ENCODE data around the gene PPRC1. TPM values are rescaled to one million over a fixed set of nuclear protein-coding genes. Genes with fewer than 3 reads are reported as not detected.

The PPRC1 gene
- total RNA-seq, 2 donors from 2014 or later, result 17.0 to 36.1 TPM

DNA sequence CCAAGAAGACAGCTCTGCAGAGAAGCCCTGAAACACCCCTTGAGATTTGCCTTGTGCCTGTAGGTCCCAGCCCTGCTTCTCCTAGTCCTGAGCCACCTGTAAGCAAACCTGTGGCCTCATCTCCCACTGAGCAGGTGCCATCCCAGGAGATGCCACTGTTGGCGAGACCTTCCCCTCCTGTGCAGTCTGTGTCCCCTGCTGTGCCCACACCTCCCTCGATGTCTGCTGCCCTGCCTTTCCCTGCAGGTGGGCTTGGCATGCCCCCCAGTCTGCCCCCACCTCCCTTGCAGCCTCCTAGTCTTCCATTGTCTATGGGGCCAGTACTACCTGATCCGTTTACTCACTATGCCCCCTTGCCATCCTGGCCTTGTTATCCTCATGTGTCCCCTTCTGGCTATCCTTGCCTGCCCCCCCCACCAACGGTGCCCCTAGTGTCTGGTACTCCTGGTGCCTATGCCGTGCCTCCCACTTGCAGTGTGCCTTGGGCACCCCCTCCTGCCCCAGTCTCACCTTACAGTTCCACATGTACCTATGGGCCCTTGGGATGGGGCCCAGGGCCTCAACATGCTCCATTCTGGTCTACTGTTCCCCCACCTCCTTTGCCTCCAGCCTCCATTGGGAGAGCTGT is 8.2 kb downstream of the PPRC1 start:
- H3K4me1 ChIP-seq, result no peaks in the 10 kb centered on the region
- intact Hi-C loops (cut with DNase I), result no loop called here
- H3K27me3 ChIP-seq, result no peaks in the 10 kb centered on the region
- H3K36me3 ChIP-seq, result peaks cover 32% of the 10 kb centered on the region
- no peak overlapping the region for H3K9ac ChIP-seq (ENCODE audit: low read depth in 2 of 2, low read length in 2 of 2)
- no peaks in the 10 kb centered on the region for H3K9me3 ChIP-seq
- DNase-seq, result no peak
- H3K4me3 ChIP-seq, result no peak overlapping the region
- no peak overlapping the region for H3K27ac ChIP-seq
- TF ChIP-seq, protein P1, sequence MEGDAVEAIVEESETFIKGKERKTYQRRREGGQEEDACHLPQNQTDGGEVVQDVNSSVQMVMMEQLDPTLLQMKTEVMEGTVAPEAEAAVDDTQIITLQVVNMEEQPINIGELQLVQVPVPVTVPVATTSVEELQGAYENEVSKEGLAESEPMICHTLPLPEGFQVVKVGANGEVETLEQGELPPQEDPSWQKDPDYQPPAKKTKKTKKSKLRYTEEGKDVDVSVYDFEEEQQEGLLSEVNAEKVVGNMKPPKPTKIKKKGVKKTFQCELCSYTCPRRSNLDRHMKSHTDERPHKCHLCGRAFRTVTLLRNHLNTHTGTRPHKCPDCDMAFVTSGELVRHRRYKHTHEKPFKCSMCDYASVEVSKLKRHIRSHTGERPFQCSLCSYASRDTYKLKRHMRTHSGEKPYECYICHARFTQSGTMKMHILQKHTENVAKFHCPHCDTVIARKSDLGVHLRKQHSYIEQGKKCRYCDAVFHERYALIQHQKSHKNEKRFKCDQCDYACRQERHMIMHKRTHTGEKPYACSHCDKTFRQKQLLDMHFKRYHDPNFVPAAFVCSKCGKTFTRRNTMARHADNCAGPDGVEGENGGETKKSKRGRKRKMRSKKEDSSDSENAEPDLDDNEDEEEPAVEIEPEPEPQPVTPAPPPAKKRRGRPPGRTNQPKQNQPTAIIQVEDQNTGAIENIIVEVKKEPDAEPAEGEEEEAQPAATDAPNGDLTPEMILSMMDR (IDR thresholded peaks at IDR 0.05), result no peak

DNA sequence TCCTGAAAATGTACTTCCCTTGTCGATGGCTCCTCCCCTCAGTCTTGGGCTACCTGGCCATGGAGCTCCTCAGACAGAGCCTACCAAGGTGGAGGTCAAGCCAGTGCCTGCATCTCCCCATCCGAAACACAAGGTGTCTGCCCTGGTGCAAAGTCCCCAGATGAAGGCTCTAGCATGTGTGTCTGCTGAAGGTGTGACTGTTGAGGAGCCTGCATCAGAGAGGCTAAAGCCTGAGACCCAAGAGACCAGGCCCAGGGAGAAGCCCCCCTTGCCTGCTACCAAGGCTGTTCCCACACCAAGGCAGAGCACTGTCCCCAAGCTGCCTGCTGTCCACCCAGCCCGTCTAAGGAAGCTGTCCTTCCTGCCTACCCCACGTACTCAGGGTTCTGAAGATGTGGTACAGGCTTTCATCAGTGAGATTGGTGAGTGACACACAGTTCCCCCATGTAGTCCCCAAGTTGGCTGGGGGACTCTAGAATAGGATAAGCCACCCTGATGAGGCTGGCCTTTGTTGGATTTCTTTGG is 8.8 kb downstream of the PPRC1 start:
- no peak for DNase-seq
- Histone ChIP-seq H3K9me3 (no peaks in the 10 kb centered on the region), H3K27me3 (no peaks in the 10 kb centered on the region), H3K36me3 (peaks cover 32% of the 10 kb centered on the region), H3K9ac (ENCODE audit: low read depth in 2 of 2, low read length in 2 of 2) (no peak overlapping the region), H3K4me3 (no peak overlapping the region), H3K4me1 (no peaks in the 10 kb centered on the region), H3K27ac (no peak overlapping the region)
- TF ChIP-seq, protein P1 (IDR thresholded peaks at IDR 0.05), result no peak
- intact Hi-C loops (cut with DNase I), result no loop called here

DNA sequence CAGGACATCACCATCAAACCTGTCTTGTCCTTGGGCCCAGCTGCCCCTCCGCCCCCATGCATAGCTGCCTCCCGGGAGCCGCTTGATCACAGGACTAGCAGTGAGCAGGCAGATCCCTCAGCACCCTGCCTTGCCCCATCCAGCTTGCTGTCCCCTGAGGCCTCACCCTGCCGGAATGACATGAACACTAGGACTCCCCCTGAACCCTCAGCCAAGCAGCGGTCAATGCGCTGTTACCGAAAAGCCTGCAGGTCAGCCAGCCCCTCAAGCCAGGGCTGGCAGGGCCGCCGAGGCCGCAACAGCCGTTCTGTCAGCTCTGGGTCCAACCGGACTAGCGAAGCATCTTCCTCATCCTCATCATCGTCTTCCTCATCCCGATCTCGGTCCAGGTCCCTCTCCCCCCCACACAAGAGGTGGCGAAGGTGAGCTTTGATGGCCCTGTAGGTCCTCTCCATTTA is 14.2 kb downstream of the PPRC1 start:
- Histone ChIP-seq H3K9ac (ENCODE audit: low read depth in 2 of 2, low read length in 2 of 2) (no peak overlapping the region), H3K27me3 (no peaks in the 10 kb centered on the region), H3K4me3 (no peak overlapping the region), H3K36me3 (no peaks in the 10 kb centered on the region), H3K9me3 (no peaks in the 10 kb centered on the region), H3K4me1 (no peaks in the 10 kb centered on the region), H3K27ac (no peak overlapping the region)
- intact Hi-C loops (cut with DNase I), result no loop called here
- no peak for DNase-seq
- TF ChIP-seq, protein P1 (IDR thresholded peaks at IDR 0.05), result no peak

DNA sequence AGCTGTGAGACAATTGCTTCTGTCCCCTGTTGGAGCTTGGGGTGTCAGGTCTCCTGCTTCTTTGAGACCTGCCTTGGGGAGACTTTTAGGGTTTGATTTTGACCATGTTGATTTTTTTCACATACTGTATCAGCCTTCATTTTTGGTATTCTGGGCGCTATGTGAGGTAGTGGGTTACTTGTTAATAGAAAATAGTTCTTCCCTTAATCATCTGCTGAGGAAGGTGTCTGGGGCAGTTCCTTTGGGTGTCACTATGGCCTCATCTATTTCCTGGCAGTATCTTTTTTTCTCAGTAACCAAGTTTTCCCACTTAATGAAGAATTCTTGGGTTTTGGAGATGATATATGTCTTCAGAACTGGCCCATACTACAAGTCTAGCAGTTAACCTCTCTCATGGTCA is 14.7 kb downstream of the PPRC1 start:
- no peaks in the 10 kb centered on the region for H3K9me3 ChIP-seq
- H3K9ac ChIP-seq (ENCODE audit: low read depth in 2 of 2, low read length in 2 of 2), result no peak overlapping the region
- H3K4me1 ChIP-seq, result no peaks in the 10 kb centered on the region
- no peak for DNase-seq
- no peaks in the 10 kb centered on the region for H3K36me3 ChIP-seq
- H3K4me3 ChIP-seq, result no peak overlapping the region
- TF ChIP-seq, protein P1 (IDR thresholded peaks at IDR 0.05), result no peak
- H3K27ac ChIP-seq, result no peak overlapping the region
- intact Hi-C loops (cut with DNase I), result no loop called here
- no peaks in the 10 kb centered on the region for H3K27me3 ChIP-seq

DNA sequence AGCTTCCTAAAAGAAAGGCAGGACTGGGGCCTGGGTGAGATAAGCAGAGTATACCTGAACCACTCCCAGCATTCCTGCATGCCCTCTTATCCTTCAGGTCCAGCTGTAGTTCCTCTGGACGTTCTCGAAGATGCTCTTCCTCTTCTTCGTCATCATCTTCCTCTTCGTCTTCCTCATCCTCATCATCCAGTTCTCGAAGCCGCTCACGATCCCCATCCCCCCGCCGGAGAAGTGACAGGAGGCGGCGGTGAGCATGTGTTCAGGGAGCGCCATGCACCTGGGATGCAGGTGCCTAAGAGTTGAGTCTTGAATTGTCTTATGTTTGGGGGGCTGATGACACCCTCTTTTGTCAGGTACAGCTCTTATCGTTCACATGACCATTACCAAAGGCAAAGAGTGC is 15.4 kb downstream of the PPRC1 start:
- intact Hi-C loops (cut with DNase I), result no loop called here
- H3K27ac ChIP-seq, result no peak overlapping the region
- H3K27me3 ChIP-seq, result no peaks in the 10 kb centered on the region
- peaks cover 6% of the 10 kb centered on the region for H3K4me1 ChIP-seq
- H3K4me3 ChIP-seq, result no peak overlapping the region
- H3K9me3 ChIP-seq, result no peaks in the 10 kb centered on the region
- no peak for DNase-seq
- no peaks in the 10 kb centered on the region for H3K36me3 ChIP-seq
- H3K9ac ChIP-seq (ENCODE audit: low read depth in 2 of 2, low read length in 2 of 2), result no peak overlapping the region
- TF ChIP-seq, protein P1 (IDR thresholded peaks at IDR 0.05), result no peak
